Nephron (organoid): ENCODE results near the gene CTSZ.
"Not testable (repeated sequence)": the region's sequence is repeated elsewhere in the genome, so short reads cannot be mapped to it uniquely, and the experiment has no call there.

Source experiments
- H3K27ac Mint-ChIP-seq, 3 experiments: 2 replicates each; pipeline ENCODE4 v1.8.0; 2020; ENCODE audit warnings: mixed read lengths in 3 of 3, mild to moderate bottlenecking in 2 of 3, moderate library complexity in 1 of 3
- H3K27me3 Mint-ChIP-seq: 2 replicates; pipeline ENCODE4 v1.8.0; 2021; ENCODE audit warnings: low read depth, mild to moderate bottlenecking, moderate library complexity, mixed read lengths
- H3K36me3 Mint-ChIP-seq: 2 replicates; pipeline ENCODE4 v1.8.0; 2020; ENCODE audit warnings: low read depth, mixed read lengths
- H3K4me1 Mint-ChIP-seq: 2 replicates; pipeline ENCODE4 v1.8.0; 2020; ENCODE audit warnings: mixed read lengths
- H3K4me3 Mint-ChIP-seq, 3 experiments: 2 replicates each; pipeline ENCODE4 v1.8.0; 2020; ENCODE audit warnings: mild to moderate bottlenecking in 3 of 3, mixed read lengths in 3 of 3, moderate library complexity in 2 of 3
- H3K9me3 Mint-ChIP-seq: 2 replicates; pipeline ENCODE4 v1.8.0; 2020; ENCODE audit warnings: mixed read lengths
- TF ChIP-seq, protein P1 (sequence below), 3 experiments: fragments of 200-600 bp; sonication (generic); IDR thresholded peaks; one replicate each; pipeline ENCODE4 v1.5.0; 2021; ENCODE audit warnings: antibody characterized with exemption in 3 of 3; ENCODE audit not compliant: unreplicated experiment in 3 of 3

The CTSZ gene

DNA sequence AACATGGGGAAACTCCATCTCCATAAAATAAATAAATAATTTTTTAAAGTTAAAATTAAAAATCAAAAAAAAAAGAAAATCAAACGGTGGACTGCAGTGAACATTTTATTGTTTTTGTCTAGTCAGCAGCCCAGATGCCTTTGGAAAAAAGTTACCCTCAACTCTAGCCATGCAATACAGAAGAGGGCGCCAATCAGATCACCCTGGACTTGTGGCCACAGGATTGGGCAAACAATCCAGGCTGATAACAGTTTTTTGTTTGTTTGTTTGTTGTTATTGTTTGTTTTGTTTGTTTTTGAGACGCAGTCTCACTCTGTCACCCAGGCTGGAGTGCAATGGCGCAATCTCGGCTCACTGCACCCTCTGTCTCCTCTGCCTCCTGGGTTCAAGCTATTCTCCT, 56.5 kb downstream of the CTSZ start:
- TF ChIP-seq, protein P1, sequence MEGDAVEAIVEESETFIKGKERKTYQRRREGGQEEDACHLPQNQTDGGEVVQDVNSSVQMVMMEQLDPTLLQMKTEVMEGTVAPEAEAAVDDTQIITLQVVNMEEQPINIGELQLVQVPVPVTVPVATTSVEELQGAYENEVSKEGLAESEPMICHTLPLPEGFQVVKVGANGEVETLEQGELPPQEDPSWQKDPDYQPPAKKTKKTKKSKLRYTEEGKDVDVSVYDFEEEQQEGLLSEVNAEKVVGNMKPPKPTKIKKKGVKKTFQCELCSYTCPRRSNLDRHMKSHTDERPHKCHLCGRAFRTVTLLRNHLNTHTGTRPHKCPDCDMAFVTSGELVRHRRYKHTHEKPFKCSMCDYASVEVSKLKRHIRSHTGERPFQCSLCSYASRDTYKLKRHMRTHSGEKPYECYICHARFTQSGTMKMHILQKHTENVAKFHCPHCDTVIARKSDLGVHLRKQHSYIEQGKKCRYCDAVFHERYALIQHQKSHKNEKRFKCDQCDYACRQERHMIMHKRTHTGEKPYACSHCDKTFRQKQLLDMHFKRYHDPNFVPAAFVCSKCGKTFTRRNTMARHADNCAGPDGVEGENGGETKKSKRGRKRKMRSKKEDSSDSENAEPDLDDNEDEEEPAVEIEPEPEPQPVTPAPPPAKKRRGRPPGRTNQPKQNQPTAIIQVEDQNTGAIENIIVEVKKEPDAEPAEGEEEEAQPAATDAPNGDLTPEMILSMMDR (IDR thresholded peaks at IDR 0.05; ENCODE audit: unreplicated experiment in 3 of 3): no peak
- Mint-ChIP-seq H3K27ac (no peak overlapping the region), H3K4me1 (no peaks in the 10 kb centered on the region), H3K4me3 (no peak overlapping the region), H3K36me3 (no peaks in the 10 kb centered on the region), H3K9me3 (peaks cover 9% of the 10 kb centered on the region), H3K27me3 (no peaks in the 10 kb centered on the region)

DNA sequence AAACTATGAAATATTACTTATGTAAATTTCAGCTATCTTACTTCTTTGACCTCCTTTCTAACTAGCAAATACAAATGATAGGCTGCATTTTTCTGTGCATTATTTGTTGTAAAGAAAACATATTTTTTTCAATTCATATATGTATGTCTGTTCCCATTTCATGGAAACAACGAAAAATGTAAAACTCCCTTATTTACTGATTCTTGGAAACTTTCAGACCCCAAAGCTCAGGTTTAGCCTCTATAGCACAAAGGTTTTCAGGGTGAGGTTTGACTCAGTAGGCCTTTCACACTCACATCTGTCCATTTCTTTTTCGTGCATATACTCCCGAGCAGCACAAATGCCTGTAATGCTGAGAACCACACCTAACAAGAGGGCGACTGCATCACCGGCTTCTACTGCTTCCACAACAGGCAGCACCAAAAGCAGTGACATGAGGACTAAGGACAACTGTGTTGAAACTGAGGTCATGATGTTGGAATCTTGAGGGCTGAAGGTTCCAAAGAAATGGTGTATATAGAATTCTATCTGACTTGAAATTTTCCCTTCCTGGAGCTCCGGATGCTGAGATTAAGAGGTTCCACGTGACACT, 59.2 kb downstream of the CTSZ start:
- H3K4me3 Mint-ChIP-seq, H3K4me1 Mint-ChIP-seq, H3K9me3 Mint-ChIP-seq, H3K27me3 Mint-ChIP-seq, H3K36me3 Mint-ChIP-seq, H3K27ac Mint-ChIP-seq: not testable (repeated sequence)

DNA sequence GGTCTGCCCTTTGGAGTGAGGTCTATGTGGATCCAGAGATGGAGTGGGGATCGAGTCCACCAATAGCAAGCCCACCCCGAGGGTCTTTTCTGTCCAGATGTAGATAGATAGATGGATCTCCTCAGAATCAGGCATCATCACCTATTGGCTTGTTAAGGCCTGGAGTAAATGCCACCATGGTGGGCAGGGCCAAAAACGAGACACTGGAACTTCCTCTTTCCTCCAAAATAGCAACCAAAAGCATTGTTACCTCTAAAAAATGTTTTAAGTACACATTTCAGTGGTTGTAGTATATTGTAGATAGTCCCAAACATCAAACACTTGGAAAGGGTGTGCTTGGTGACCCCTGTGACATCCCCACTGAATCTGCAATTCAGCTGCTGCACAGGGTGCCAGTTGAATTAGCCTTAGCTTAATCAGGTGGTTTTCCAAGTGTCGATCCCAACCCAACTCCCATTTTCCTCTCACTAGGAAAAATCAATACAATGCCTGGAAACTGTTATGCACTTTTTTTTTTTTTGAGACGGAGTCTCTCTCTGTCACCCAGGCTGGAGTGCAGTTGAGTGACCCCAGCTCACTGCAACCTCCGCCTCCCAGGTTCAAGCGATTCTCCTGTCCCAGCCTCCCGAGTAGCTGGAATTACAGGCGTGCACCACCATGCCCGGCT, 61.0 kb downstream of the CTSZ start:
- Mint-ChIP-seq H3K4me3 (no peak overlapping the region), H3K9me3 (no peaks in the 10 kb centered on the region), H3K27ac (no peak overlapping the region), H3K36me3 (no peaks in the 10 kb centered on the region), H3K4me1 (no peaks in the 10 kb centered on the region), H3K27me3 (no peaks in the 10 kb centered on the region)
- TF ChIP-seq, protein P1 (IDR thresholded peaks at IDR 0.05; ENCODE audit: unreplicated experiment in 3 of 3): no peak
